ENCODE results near the gene PDCD5. TPM values are rescaled to one million over a fixed set of nuclear protein-coding genes. Genes with fewer than 3 reads are reported as not detected.
"Not testable (repeated sequence)": the region's sequence is repeated elsewhere in the genome, so short reads cannot be mapped to it uniquely, and the experiment has no call there.

The PDCD5 gene
- total RNA-seq, 1 donor from 2014 or later = 115 TPM

DNA sequence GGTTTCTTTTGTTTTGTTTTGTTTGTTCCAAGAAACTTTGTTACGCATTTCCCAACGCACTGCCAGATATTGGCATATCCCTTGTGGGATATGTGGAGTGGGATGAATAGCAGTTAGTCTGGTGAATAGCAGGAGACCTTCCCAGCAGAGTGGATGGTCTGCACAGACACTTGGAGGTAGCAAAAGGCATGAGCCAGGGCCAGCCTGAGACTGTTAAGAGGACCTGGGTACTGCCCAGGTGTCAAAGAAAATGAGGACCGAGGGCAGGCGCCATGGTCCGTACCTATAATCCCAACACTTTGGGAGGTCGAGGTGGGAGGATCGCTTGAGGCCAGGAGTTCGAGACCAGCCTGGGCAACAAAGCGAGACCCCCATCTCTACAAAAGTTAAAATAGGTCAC is 13.5 kb upstream of the PDCD5 start:
- no peak overlapping the region for H3K4me3 ChIP-seq
- no peaks in the 10 kb centered on the region for H3K36me3 ChIP-seq
- H3K4me1 ChIP-seq = peaks cover 4% of the 10 kb centered on the region
- H3K27ac ChIP-seq = no peak overlapping the region
- no peak for DNase-seq (ENCODE audit: extremely low spot score in 2 of 2)
- no peaks in the 10 kb centered on the region for H3K27me3 ChIP-seq
- no peak for TF ChIP-seq POLR2A (IDR thresholded peaks at IDR 0.05)
- TF ChIP-seq, protein P1, sequence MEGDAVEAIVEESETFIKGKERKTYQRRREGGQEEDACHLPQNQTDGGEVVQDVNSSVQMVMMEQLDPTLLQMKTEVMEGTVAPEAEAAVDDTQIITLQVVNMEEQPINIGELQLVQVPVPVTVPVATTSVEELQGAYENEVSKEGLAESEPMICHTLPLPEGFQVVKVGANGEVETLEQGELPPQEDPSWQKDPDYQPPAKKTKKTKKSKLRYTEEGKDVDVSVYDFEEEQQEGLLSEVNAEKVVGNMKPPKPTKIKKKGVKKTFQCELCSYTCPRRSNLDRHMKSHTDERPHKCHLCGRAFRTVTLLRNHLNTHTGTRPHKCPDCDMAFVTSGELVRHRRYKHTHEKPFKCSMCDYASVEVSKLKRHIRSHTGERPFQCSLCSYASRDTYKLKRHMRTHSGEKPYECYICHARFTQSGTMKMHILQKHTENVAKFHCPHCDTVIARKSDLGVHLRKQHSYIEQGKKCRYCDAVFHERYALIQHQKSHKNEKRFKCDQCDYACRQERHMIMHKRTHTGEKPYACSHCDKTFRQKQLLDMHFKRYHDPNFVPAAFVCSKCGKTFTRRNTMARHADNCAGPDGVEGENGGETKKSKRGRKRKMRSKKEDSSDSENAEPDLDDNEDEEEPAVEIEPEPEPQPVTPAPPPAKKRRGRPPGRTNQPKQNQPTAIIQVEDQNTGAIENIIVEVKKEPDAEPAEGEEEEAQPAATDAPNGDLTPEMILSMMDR (IDR thresholded peaks at IDR 0.05) = no peak
- TF ChIP-seq POLR2AphosphoS5 (IDR thresholded peaks at IDR 0.05; ENCODE audit: insufficient read depth in 1 of 2, low read depth in 1 of 2) = no peak
- no peaks in the 10 kb centered on the region for H3K9me3 ChIP-seq
- intact Hi-C loops (cut with DNase I) = no loop called here

DNA sequence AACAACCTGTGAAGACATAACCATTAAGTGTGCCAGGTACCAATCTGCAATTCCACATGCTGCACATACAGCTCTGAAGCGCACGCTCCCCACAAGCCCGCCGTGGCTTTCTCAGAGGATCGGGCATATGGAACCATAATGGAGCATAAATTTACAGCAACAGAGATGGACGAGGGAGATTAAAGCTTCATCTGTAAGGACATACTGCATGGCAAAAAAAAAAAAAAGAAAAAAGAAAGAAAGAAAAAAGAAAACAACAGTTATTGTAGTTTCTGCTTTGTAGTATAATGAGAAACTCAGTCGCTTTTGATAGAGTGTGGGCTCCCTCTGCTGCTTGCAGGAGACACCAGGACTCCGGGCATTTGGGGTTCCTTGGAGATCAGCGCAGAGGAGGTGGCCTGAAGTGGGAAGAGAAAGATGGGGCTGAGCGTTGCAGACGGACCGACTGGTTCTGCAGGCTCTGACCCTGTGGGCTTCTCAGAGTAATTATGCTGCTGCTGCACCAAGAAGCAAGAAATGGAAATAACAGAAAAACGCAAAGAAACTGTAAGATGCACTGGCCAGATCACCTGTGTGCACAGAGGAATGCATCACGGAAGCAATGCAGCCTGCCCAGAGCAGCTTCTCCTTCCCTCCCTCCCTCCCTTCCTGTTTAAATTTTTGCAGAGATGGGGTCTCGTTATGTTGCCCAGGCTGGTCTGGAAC is 10.8 kb upstream of the PDCD5 start:
- no peak for DNase-seq (ENCODE audit: extremely low spot score in 2 of 2)
- Histone ChIP-seq H3K4me3 (no peak overlapping the region), H3K9me3 (no peaks in the 10 kb centered on the region), H3K27ac (no peak overlapping the region), H3K4me1 (peaks cover 4% of the 10 kb centered on the region), H3K36me3 (no peaks in the 10 kb centered on the region), H3K27me3 (no peaks in the 10 kb centered on the region)
- no peak for TF ChIP-seq POLR2A (IDR thresholded peaks at IDR 0.05)
- TF ChIP-seq POLR2AphosphoS5 (IDR thresholded peaks at IDR 0.05; ENCODE audit: insufficient read depth in 1 of 2, low read depth in 1 of 2) = no peak
- TF ChIP-seq, protein P1 (IDR thresholded peaks at IDR 0.05) = peak in 2 of 3 experiments; percentile 32 to 54
- intact Hi-C loops (cut with DNase I) = loop anchor here (5.0 kb wide), 1 partner anchor 283 kb away; no protein-coding TSS in a partner anchor

DNA sequence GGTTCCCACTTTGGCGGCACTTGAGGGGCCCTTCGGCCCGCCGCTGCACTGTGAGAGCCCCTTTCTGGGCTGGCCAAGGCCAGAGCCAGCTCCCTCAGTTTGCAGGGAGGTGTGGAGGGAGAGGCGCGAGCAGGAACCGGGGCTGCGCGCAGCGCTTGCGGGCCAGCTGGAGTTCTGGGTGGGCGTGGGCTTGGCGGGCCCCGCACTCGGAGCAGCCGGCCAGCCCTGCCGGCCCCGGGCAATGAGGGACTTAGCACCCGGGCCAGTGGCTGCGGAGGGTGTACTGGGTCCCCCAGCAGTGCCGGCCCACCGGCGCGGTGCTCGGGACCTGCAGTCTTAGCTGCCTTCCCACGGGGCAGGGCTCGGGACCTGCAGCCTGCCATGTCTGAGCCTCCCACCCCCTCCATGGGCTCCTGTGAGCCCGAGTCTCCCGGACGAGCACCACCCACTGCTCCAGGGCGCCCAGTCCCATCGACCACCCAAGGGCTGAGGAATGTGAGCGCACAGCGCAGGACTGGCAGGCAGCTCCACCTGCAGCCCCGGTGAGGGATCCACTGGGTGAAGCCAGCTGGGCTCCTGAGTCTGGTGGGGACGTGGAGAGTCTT is 9.4 kb upstream of the PDCD5 start:
- not testable (repeated sequence) for DNase-seq (ENCODE audit: extremely low spot score in 2 of 2); H3K27me3 ChIP-seq; H3K4me1 ChIP-seq; H3K4me3 ChIP-seq; H3K36me3 ChIP-seq; H3K9me3 ChIP-seq; H3K27ac ChIP-seq
- intact Hi-C loops (cut with DNase I) = loop anchor here (5.0 kb wide), 1 partner anchor 284 kb away; no protein-coding TSS in a partner anchor

DNA sequence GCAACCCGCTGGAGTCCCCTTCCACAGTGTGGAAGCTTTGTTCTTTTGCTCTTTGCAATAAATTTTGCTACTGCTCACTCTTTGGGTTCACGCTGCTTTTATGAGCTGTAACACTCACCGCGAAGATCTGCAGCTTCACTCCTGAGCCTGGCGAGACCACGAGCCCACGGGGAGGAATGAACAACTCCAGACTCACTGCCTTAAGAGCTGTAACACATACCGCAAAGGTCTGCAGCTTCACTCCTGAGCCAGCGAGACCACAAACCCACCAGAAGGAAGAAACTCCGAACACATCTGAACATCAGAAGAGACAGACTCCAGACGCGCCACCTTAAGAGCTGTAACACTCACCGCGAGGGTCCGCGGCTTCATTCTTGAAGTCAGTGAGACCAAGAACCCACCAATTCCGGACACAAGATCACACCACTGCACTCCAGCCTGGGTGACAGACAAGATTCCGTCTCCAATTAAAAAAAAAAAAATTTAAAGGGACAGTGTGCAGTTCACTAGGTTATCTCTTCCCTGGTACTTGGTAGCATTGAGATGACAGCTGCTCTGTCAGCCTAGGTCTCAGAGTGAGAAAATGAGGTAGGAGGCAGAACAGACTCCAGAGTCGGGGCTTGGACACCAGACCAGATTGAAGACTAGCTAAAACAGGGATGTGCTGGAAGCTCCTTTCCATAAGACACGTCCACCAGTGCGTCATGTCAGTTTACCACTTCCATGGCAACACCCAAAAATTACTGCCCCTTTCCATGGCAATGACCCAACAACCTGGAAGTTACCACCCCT is 8.1 kb upstream of the PDCD5 start:
- DNase-seq (ENCODE audit: extremely low spot score in 2 of 2) = not testable (repeated sequence)
- intact Hi-C loops (cut with DNase I) = loop anchor here (5.0 kb wide), 1 partner anchor 286 kb away; no protein-coding TSS in a partner anchor

DNA sequence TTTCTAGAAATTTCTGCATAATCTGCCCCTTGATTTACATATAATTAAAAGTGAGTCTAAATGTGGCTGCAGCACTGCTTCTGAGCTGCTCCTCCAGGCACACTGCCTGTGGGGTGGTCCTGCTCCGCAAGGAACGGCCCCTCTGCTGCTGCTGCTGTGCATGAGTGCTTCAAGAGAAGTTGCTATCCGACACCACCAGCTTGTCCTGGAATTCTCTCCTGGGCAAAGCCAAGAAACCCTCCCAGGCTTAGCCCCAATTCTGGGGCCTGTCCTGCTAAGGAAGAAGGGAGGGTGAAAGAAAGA is 7.5 kb upstream of the PDCD5 start:
- Histone ChIP-seq H3K4me1 (peaks cover 4% of the 10 kb centered on the region), H3K36me3 (no peaks in the 10 kb centered on the region), H3K9me3 (no peaks in the 10 kb centered on the region), H3K27me3 (no peaks in the 10 kb centered on the region), H3K27ac (no peak overlapping the region), H3K4me3 (no peak overlapping the region)
- DNase-seq (ENCODE audit: extremely low spot score in 2 of 2) = no peak
- TF ChIP-seq, protein P1 (IDR thresholded peaks at IDR 0.05) = no peak
- TF ChIP-seq POLR2A (IDR thresholded peaks at IDR 0.05) (no peak), POLR2AphosphoS5 (IDR thresholded peaks at IDR 0.05; ENCODE audit: insufficient read depth in 1 of 2, low read depth in 1 of 2) (no peak)
- intact Hi-C loops (cut with DNase I) = loop anchor here (5.0 kb wide), 1 partner anchor 286 kb away; no protein-coding TSS in a partner anchor

More for the DNA sequence above, 8.1 kb upstream of the PDCD5 start:
- H3K27ac ChIP-seq, H3K9me3 ChIP-seq, H3K36me3 ChIP-seq, H3K4me1 ChIP-seq, H3K27me3 ChIP-seq, H3K4me3 ChIP-seq: not testable (repeated sequence)
